ENCODE data around the gene KLHDC10. TPM values are rescaled to one million over a fixed set of nuclear protein-coding genes. Genes with fewer than 3 reads are reported as not detected.
"Not testable (repeated sequence)": the region's sequence is repeated elsewhere in the genome, so short reads cannot be mapped to it uniquely, and the experiment has no call there.

Gene KLHDC10
- total RNA-seq, 2 donors from 2014 or later = 15.8 to 18.8 TPM

GRCh38 chr7:130063036-130063435, 7.3 kb upstream of the KLHDC10 start:
- no peaks in the 10 kb centered on the region for H3K9me3 ChIP-seq (ENCODE audit: control insufficient read depth, low read length, poor library complexity, severe bottlenecking)
- H3K27ac Mint-ChIP-seq = no peak overlapping the region
- H3K4me1 Mint-ChIP-seq = peaks cover 2% of the 10 kb centered on the region
- H3K4me3 Mint-ChIP-seq = no peak overlapping the region
- H3K27me3 Mint-ChIP-seq = peaks cover 17% of the 10 kb centered on the region
- DNase-seq (peak; percentile 36 to 62 (median 52)), ATAC-seq (peak; percentile 77)
- H3K36me3 Mint-ChIP-seq (ENCODE audit: low read depth) = no peaks in the 10 kb centered on the region

- H3K4me1 Mint-ChIP-seq; DNase-seq; H3K27ac Mint-ChIP-seq; H3K4me3 Mint-ChIP-seq; ATAC-seq; H3K36me3 Mint-ChIP-seq (ENCODE audit: low read depth); H3K9me3 ChIP-seq (ENCODE audit: control insufficient read depth, low read length, poor library complexity, severe bottlenecking): not testable (repeated sequence)
- H3K27me3 Mint-ChIP-seq = peaks cover 16% of the 10 kb centered on the region
Observed at GRCh38 chr7:130064580-130064926, 5.8 kb upstream of the KLHDC10 start.

- no peaks in the 10 kb centered on the region for H3K9me3 ChIP-seq (ENCODE audit: control insufficient read depth, low read length, poor library complexity, severe bottlenecking)
- ATAC-seq (no peak), DNase-seq (no peak)
- Mint-ChIP-seq H3K27me3 (peaks cover 13% of the 10 kb centered on the region), H3K4me1 (peaks cover 8% of the 10 kb centered on the region), H3K36me3 (ENCODE audit: low read depth) (no peaks in the 10 kb centered on the region), H3K27ac (no peak overlapping the region), H3K4me3 (no peak overlapping the region)
Observed at GRCh38 chr7:130065500-130066152, 4.7 kb upstream of the KLHDC10 start.

GRCh38 chr7:130069179-130069977, 956 bp upstream of the KLHDC10 start:
- DNase-seq (no peak), ATAC-seq (no peak)
- H3K27me3 Mint-ChIP-seq = no peaks in the 10 kb centered on the region
- H3K9me3 ChIP-seq (ENCODE audit: control insufficient read depth, low read length, poor library complexity, severe bottlenecking) = no peaks in the 10 kb centered on the region
- peak overlapping the region; percentile 92 for H3K27ac Mint-ChIP-seq
- peaks cover 29% of the 10 kb centered on the region for H3K4me1 Mint-ChIP-seq
- peaks cover 8% of the 10 kb centered on the region for H3K36me3 Mint-ChIP-seq (ENCODE audit: low read depth)
- H3K4me3 Mint-ChIP-seq = peak overlapping the region; percentile 96

GRCh38 chr7:130070861-130071622, 708 bp downstream of the KLHDC10 start:
- H3K4me1 Mint-ChIP-seq = peaks cover 36% of the 10 kb centered on the region
- H3K27ac Mint-ChIP-seq = peak overlapping the region; percentile 92
- ATAC-seq = no peak
- H3K9me3 ChIP-seq (ENCODE audit: control insufficient read depth, low read length, poor library complexity, severe bottlenecking) = no peaks in the 10 kb centered on the region
- H3K4me3 Mint-ChIP-seq = peak overlapping the region; percentile 96
- no peak for DNase-seq
- peaks cover 8% of the 10 kb centered on the region for H3K36me3 Mint-ChIP-seq (ENCODE audit: low read depth)
- H3K27me3 Mint-ChIP-seq = no peaks in the 10 kb centered on the region

GRCh38 chr7:130071701-130072622, 1.6 kb downstream of the KLHDC10 start:
- H3K4me3 Mint-ChIP-seq = peak overlapping the region; percentile 96
- H3K27me3 Mint-ChIP-seq = no peaks in the 10 kb centered on the region
- H3K27ac Mint-ChIP-seq = peak overlapping the region; percentile 92
- ATAC-seq (peak; percentile 33), DNase-seq (peak; percentile 16 to 41 (median 38))
- H3K36me3 Mint-ChIP-seq (ENCODE audit: low read depth) = peaks cover 8% of the 10 kb centered on the region
- peaks cover 36% of the 10 kb centered on the region for H3K4me1 Mint-ChIP-seq
- no peaks in the 10 kb centered on the region for H3K9me3 ChIP-seq (ENCODE audit: control insufficient read depth, low read length, poor library complexity, severe bottlenecking)

GRCh38 chr7:130079846-130080394, 9.6 kb downstream of the KLHDC10 start:
- H3K4me1 Mint-ChIP-seq = peaks cover 28% of the 10 kb centered on the region
- DNase-seq (no peak), ATAC-seq (no peak)
- H3K4me3 Mint-ChIP-seq = no peak overlapping the region
- H3K9me3 ChIP-seq (ENCODE audit: control insufficient read depth, low read length, poor library complexity, severe bottlenecking) = no peaks in the 10 kb centered on the region
- no peaks in the 10 kb centered on the region for H3K27me3 Mint-ChIP-seq
- H3K27ac Mint-ChIP-seq = no peak overlapping the region
- peaks cover 4% of the 10 kb centered on the region for H3K36me3 Mint-ChIP-seq (ENCODE audit: low read depth)

GRCh38 chr7:130083497-130083896, 13.2 kb downstream of the KLHDC10 start:
- DNase-seq; ATAC-seq; H3K4me3 Mint-ChIP-seq; H3K27me3 Mint-ChIP-seq; H3K36me3 Mint-ChIP-seq (ENCODE audit: low read depth); H3K9me3 ChIP-seq (ENCODE audit: control insufficient read depth, low read length, poor library complexity, severe bottlenecking): not testable (repeated sequence)
- Mint-ChIP-seq H3K27ac (peak overlapping the region; percentile 6), H3K4me1 (peaks cover 29% of the 10 kb centered on the region)

GRCh38 chr7:130084037-130084875, 13.9 kb downstream of the KLHDC10 start:
- no peak overlapping the region for H3K4me3 Mint-ChIP-seq
- DNase-seq (no peak), ATAC-seq (peak; percentile 50)
- H3K27me3 Mint-ChIP-seq = no peaks in the 10 kb centered on the region
- no peaks in the 10 kb centered on the region for H3K9me3 ChIP-seq (ENCODE audit: control insufficient read depth, low read length, poor library complexity, severe bottlenecking)
- H3K27ac Mint-ChIP-seq = peak overlapping the region; percentile 6
- H3K36me3 Mint-ChIP-seq (ENCODE audit: low read depth) = peaks cover 4% of the 10 kb centered on the region
- peaks cover 35% of the 10 kb centered on the region for H3K4me1 Mint-ChIP-seq

GRCh38 chr7:130085235-130085634, 14.9 kb downstream of the KLHDC10 start:
- H3K9me3 ChIP-seq (ENCODE audit: control insufficient read depth, low read length, poor library complexity, severe bottlenecking); ATAC-seq; H3K4me3 Mint-ChIP-seq; H3K27me3 Mint-ChIP-seq; H3K36me3 Mint-ChIP-seq (ENCODE audit: low read depth); DNase-seq; H3K27ac Mint-ChIP-seq: not testable (repeated sequence)
- peaks cover 35% of the 10 kb centered on the region for H3K4me1 Mint-ChIP-seq

- H3K9me3 ChIP-seq (ENCODE audit: control insufficient read depth, low read length, poor library complexity, severe bottlenecking) = no peaks in the 10 kb centered on the region
- Mint-ChIP-seq H3K4me1 (peaks cover 32% of the 10 kb centered on the region), H3K27me3 (no peaks in the 10 kb centered on the region), H3K27ac (peak overlapping the region; percentile 16), H3K36me3 (ENCODE audit: low read depth) (peaks cover 4% of the 10 kb centered on the region), H3K4me3 (no peak overlapping the region)
- ATAC-seq (no peak), DNase-seq (no peak)
Observed at GRCh38 chr7:130086938-130087337, 16.6 kb downstream of the KLHDC10 start.

- H3K36me3 Mint-ChIP-seq (ENCODE audit: low read depth) = peaks cover 4% of the 10 kb centered on the region
- H3K4me3 Mint-ChIP-seq = no peak overlapping the region
- peak overlapping the region; percentile 16 for H3K27ac Mint-ChIP-seq
- no peaks in the 10 kb centered on the region for H3K9me3 ChIP-seq (ENCODE audit: control insufficient read depth, low read length, poor library complexity, severe bottlenecking)
- DNase-seq = no peak
- H3K4me1 Mint-ChIP-seq = peaks cover 33% of the 10 kb centered on the region
- no peaks in the 10 kb centered on the region for H3K27me3 Mint-ChIP-seq
- ATAC-seq = no peak
Observed at GRCh38 chr7:130087364-130087763, 17.0 kb downstream of the KLHDC10 start.

All from T-helper 17 cell (primary cell).